Measurements from ENCODE around the gene SLC27A3. TPM values are rescaled to one million over a fixed set of nuclear protein-coding genes. Genes with fewer than 3 reads are reported as not detected.
A peak's percentile ranks its signal among the peaks of the same experiment; 100 is the strongest.

SLC27A3 gene, protein sequence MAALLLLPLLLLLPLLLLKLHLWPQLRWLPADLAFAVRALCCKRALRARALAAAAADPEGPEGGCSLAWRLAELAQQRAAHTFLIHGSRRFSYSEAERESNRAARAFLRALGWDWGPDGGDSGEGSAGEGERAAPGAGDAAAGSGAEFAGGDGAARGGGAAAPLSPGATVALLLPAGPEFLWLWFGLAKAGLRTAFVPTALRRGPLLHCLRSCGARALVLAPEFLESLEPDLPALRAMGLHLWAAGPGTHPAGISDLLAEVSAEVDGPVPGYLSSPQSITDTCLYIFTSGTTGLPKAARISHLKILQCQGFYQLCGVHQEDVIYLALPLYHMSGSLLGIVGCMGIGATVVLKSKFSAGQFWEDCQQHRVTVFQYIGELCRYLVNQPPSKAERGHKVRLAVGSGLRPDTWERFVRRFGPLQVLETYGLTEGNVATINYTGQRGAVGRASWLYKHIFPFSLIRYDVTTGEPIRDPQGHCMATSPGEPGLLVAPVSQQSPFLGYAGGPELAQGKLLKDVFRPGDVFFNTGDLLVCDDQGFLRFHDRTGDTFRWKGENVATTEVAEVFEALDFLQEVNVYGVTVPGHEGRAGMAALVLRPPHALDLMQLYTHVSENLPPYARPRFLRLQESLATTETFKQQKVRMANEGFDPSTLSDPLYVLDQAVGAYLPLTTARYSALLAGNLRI
- 10 to 100 TPM; 38.9 to 44.0 TPM for total RNA-seq

DNA sequence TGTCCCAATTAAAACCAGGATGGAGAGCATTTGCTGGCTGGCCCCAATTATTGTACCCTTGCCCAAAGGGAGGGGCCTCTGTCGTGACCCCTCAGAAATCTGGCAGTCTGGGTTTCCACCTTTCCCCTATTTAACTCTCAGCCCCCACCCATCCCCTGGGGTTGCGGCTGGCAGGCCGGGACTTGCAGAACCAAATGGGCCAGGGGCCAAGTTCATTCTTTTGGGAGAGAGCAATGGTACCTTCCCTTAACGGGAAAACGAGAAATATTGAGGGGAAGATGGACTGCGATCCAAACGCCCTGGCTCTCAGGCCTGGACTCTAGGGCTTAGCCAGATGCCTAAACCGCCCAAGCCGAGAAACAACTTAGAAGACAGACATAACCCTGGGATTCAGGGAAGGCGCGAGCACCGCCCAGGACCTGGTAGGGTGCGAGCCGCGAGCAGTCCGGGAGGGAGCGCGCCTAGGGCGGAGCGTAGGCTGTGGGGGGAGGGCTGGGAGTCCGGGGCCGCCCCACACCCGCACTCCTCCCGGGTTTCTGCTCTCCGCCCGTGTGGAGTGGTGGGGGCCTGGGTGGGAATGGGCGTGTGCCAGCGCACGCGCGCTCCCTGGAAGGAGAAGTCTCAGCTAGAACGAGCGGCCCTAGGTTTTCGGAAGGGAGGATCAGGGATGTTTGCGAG is at the start of gene SLC27A3:
Gene SLC27A3, plus strand, starts transcription at position 628 of the 678 bp plus-strand sequence. CDS start 91 bp downstream, outside the sequence.
- ATAC-seq (ENCODE audit: low read depth) (peak; percentile 57), DNase-seq (no peak)
- Mint-ChIP-seq H3K4me1 (peaks cover 33% of the 10 kb centered on the region), H3K9me3 (no peaks in the 10 kb centered on the region), H3K4me3 (peak within 1 kb of the TSS; percentile 94), H3K27me3 (no peaks in the 10 kb centered on the region), H3K36me3 (peaks cover 21% of the 10 kb centered on the region), H3K27ac (peak within 1 kb of the TSS; percentile 92)
- POLR2A ChIA-PET = interaction anchor here (0.5 to 2.5 kb wide), 23 partner anchors 9 to 234 kb away, joined by 3 to 17 read pairs (median 5); partner anchors contain the start of genes CHTOP, CREB3L4, DENND4B and GATAD2B

DNA sequence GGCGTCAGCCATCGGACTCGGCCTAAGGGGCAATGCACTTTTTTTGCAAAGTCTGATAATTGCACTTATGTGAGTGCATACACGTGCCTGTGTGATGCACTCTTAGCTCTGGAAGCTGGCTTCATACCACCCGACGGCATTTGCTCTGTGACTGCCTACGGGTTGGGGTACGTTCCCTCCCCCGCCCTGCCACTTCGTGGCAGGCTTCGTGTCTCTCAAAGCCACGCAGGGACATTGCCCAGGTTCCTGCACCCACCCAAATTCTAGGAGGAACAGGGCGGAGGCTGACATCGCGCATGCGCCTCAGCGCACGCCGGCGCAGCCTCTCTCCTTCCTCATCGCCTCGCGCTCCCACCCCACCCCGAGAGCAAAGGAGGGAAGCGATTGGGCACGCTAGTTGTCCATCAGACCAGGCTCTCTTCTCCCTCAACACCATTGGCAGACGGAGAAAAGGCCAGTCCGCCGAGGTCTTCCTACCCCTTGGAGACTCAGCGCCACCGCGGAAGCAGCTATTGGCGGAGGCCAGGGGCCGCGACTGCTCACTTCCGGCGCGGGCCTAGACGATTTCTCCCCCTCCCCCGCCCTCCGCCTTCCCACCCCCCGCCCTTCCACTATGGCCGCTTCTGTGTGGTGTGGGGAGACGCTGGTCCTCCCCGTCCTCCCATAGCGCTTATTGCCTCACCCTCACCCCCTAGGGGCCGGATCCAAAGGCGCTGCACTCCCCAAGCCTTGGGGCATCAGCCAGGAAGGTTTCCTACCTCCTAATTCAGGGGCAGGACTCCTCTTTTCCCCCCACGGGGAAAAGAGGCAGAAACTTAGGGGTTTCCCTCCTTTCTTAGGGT is 47.5 kb upstream of the SLC27A3 start, which contains the start of gene INTS3:
Gene INTS3, plus strand, starts transcription at position 588 of the 842 bp plus-strand sequence. CDS start 585 bp downstream, outside the sequence.
- ATAC-seq (ENCODE audit: low read depth) (peak; percentile 100), DNase-seq (peak; percentile 95)
- Mint-ChIP-seq H3K36me3 (peaks cover 2% of the 10 kb centered on the region), H3K4me3 (peak within 1 kb of the TSS; percentile 96), H3K27ac (peak within 1 kb of the TSS; percentile 94), H3K27me3 (no peaks in the 10 kb centered on the region), H3K4me1 (peaks cover 25% of the 10 kb centered on the region), H3K9me3 (no peaks in the 10 kb centered on the region)
- POLR2A ChIA-PET = interaction anchor here (0.6 to 2.5 kb wide), 13 partner anchors 9 to 264 kb away, joined by 3 to 11 read pairs (median 5); partner anchors contain the start of genes CHTOP, JTB, RPS27 and S100A5

DNA sequence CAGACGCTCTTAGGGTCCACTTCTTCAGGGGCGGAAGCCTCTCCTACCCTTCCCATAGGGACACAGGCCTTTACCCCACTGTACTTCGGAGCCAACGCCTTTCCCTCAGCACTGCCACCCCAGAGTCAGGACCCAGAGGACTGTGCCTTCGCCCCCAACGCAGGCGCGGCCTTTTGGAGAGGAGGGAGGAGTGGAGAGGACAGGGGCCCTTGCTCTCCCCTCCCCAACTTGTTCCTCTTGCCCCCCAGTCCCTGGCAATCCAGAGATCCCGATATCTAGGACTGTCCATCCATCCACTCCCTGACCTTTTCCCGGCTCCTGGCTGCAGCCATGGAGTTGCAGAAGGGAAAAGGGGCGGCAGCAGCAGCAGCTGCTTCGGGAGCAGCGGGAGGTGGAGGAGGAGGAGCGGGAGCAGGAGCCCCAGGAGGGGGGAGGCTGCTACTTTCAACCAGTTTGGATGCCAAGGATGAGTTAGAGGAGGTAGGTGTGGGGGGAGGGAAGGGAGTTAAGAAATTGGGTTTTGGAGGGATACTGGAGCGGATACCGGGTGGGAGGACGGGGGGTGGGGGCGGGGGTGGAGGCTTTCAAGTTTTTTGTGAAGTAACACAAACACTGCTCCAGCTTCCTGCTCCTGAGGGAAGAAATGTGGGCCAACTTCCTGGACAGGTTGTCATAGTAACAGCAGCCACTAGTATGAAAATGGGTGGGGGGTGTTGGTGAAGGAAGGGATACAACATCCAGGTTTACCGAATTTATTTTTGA is 46.7 kb upstream of the SLC27A3 start:
- Mint-ChIP-seq H3K27ac (peak overlapping the region; percentile 94), H3K27me3 (no peaks in the 10 kb centered on the region), H3K4me1 (peaks cover 25% of the 10 kb centered on the region), H3K9me3 (no peaks in the 10 kb centered on the region), H3K4me3 (peak overlapping the region; percentile 96), H3K36me3 (peaks cover 4% of the 10 kb centered on the region)
- DNase-seq (peak; percentile 55), ATAC-seq (ENCODE audit: low read depth) (no peak)
- POLR2A ChIA-PET = interaction anchor here (0.6 to 2.5 kb wide), 11 partner anchors 47 to 424 kb away, joined by 3 to 11 read pairs (median 5); partner anchors contain the start of genes CHTOP, JTB, RPS27 and SLC27A3

DNA sequence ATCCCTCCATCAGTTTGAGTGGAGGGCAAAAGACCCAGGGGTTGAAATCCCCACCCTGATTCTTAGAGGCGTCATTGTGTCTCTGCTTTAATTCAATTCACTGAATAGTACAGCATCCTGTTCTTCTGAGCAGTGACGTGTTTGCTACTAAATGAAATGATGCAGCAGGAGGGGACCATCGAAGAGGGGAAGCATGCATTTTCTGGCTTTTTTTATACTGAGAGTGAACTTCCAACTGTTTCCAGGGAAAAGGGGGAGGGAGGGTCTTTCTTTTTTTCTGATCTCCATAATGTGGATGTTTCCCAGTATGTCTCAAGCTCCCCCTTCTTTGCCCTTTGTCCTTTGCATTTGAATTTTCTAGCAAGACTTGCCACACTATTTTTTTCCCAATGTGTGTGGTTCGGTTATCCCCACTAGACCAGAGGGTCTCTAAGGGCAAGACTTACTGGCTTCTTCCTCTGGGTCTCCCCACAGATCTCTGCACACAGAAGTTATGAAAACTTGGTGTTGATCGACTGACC is 44.7 kb upstream of the SLC27A3 start:
- peak overlapping the region; percentile 56 for H3K27ac Mint-ChIP-seq
- H3K4me3 Mint-ChIP-seq = peak overlapping the region; percentile 25
- no peaks in the 10 kb centered on the region for H3K27me3 Mint-ChIP-seq
- POLR2A ChIA-PET = no interaction called here
- H3K4me1 Mint-ChIP-seq = peaks cover 30% of the 10 kb centered on the region
- H3K9me3 Mint-ChIP-seq = no peaks in the 10 kb centered on the region
- peaks cover 4% of the 10 kb centered on the region for H3K36me3 Mint-ChIP-seq
- DNase-seq (no peak), ATAC-seq (ENCODE audit: low read depth) (no peak)

DNA sequence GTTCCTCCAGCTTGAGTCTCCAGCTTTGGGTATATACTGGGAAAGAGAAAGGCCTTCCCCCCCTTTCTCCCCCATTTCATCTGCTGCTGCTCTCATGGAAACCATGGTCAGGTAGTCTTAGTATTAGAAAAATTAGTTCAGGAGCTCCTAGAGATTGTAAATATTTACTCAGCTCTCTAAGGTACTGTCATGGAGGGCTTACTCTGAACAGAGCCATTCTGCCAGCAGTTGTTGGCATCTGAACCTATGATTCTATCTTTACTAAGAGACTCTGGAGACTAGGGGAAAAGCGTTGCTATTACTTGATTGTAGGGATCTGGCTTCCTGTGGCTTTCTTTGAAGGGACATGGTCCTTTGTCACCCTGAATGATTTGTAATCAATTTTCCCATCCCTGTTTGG is 41.2 kb upstream of the SLC27A3 start:
- DNase-seq (no peak), ATAC-seq (ENCODE audit: low read depth) (no peak)
- Mint-ChIP-seq H3K27ac (no peak overlapping the region), H3K9me3 (no peaks in the 10 kb centered on the region), H3K4me3 (no peak overlapping the region), H3K4me1 (peaks cover 25% of the 10 kb centered on the region), H3K36me3 (peaks cover 8% of the 10 kb centered on the region), H3K27me3 (no peaks in the 10 kb centered on the region)
- POLR2A ChIA-PET = no interaction called here

DNA sequence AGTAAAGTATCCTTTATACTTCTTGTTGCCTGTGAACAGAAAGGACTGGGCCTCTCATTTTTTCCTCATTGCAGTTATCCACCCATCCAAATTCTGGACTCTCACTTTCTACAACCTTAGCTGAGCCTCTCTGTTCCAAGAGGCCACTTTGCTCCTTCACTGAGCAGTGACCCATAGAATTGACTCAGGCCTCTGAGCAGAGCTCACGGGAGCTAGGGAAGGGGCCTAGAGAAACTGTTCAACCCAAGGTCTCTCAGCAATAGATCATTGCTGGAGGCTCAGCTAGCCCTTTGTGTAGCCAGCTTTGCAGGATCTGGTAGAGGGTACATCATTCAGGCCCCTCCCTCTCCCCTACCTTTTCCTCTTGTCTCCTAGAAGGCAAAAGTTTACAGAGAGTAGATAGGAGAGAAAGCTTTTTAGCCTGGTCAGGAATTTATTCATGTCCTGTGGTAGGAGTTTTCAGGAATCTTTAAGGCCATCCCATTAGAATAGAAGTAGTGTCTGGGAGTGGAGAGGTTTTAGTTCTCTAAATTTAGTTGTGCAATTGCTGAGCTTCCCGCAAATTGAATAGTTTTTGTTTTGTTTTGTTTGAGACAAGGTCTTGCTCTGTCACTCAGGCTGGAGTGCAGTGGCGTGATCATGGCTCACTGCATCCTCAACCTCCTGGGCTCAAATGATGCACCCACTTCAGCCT is 40.7 kb upstream of the SLC27A3 start:
- Mint-ChIP-seq H3K36me3 (peaks cover 8% of the 10 kb centered on the region), H3K4me3 (no peak overlapping the region), H3K27ac (no peak overlapping the region), H3K4me1 (peaks cover 19% of the 10 kb centered on the region), H3K27me3 (no peaks in the 10 kb centered on the region), H3K9me3 (no peaks in the 10 kb centered on the region)
- POLR2A ChIA-PET = no interaction called here
- DNase-seq (no peak), ATAC-seq (ENCODE audit: low read depth) (no peak)

DNA sequence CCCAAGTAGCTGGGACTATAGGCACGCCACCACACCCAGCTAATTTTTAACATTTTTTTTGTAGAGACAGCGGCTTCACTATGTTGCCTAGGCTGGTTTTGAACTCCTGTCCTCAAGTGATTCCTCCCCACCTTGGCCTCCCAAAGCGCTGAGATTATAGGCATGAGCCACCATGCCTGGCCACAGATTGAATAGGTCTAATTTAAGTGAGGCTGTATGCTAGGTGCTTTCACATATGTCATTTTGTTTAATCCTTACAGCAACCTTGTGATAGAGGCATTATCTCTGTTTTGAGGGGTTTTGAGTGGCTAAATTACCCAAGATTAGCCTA is 40.2 kb upstream of the SLC27A3 start:
- peaks cover 16% of the 10 kb centered on the region for H3K4me1 Mint-ChIP-seq
- H3K27ac Mint-ChIP-seq = no peak overlapping the region
- no peaks in the 10 kb centered on the region for H3K9me3 Mint-ChIP-seq
- POLR2A ChIA-PET = no interaction called here
- DNase-seq = no peak
- no peak for ATAC-seq (ENCODE audit: low read depth)
- H3K36me3 Mint-ChIP-seq = peaks cover 8% of the 10 kb centered on the region
- no peaks in the 10 kb centered on the region for H3K27me3 Mint-ChIP-seq
- no peak overlapping the region for H3K4me3 Mint-ChIP-seq

DNA sequence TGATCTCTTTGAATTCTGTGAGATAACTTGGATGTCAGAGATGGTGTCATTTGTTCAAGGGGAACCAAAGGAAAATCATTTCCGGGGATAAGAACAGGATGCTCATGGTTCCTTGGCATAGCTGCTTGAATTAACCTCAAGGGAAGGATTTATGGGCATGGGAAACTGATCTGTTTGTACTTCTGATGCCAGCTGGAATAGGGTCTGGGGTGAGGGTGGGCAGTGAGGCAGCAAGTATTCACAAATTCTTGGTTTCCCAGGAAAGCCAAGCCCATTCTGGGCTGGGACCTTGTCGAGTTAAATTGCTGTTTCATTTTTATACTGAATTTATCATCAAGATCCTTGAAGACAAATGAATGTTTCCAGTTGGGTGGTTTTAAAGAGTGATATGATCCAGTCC is 33.2 kb upstream of the SLC27A3 start:
- ATAC-seq (ENCODE audit: low read depth) (no peak), DNase-seq (no peak)
- H3K27me3 Mint-ChIP-seq = no peaks in the 10 kb centered on the region
- H3K27ac Mint-ChIP-seq = no peak overlapping the region
- peaks cover 18% of the 10 kb centered on the region for H3K36me3 Mint-ChIP-seq
- H3K4me3 Mint-ChIP-seq = no peak overlapping the region
- H3K9me3 Mint-ChIP-seq = no peaks in the 10 kb centered on the region
- H3K4me1 Mint-ChIP-seq = peaks cover 4% of the 10 kb centered on the region
- POLR2A ChIA-PET = no interaction called here

DNA sequence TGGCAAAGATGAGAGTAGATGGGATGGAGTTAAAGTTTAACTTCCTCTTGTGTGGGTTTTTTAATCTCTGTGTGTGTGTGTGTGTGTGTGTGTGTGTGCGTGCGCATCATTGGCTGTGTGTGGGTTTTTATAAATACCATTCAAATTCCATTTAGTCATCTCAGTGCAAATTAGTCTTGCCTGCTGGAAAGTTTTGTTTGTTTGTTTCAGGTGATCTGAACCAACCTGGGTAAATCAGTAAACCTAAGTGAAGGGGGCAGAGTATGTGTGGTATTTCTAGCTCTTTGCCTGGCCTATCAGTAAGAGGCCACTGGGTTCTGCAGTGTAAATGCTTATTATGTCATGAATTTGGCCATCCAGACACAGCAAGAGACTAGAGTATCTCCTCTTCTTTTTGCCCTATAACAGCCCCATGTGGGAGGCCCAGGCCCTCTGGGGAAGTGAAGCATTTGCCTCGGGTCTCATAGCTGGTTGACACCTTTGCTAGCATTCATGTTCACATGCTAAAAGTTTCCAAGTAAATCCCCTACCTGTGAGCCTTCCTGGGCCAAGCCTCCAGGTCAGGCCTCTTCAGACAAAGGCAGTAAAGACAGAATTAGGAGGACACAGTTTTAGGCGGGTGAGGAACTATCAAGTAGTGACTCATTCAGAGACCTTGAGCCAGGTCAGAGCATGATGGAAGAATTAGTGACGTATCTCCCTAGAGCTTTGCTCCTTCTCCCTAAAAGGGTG is 32.6 kb upstream of the SLC27A3 start:
- H3K4me1 Mint-ChIP-seq = peaks cover 4% of the 10 kb centered on the region
- no peak overlapping the region for H3K27ac Mint-ChIP-seq
- H3K9me3 Mint-ChIP-seq = no peaks in the 10 kb centered on the region
- peaks cover 17% of the 10 kb centered on the region for H3K36me3 Mint-ChIP-seq
- no peak overlapping the region for H3K4me3 Mint-ChIP-seq
- POLR2A ChIA-PET = no interaction called here
- no peaks in the 10 kb centered on the region for H3K27me3 Mint-ChIP-seq
- no peak for ATAC-seq (ENCODE audit: low read depth)
- no peak for DNase-seq

DNA sequence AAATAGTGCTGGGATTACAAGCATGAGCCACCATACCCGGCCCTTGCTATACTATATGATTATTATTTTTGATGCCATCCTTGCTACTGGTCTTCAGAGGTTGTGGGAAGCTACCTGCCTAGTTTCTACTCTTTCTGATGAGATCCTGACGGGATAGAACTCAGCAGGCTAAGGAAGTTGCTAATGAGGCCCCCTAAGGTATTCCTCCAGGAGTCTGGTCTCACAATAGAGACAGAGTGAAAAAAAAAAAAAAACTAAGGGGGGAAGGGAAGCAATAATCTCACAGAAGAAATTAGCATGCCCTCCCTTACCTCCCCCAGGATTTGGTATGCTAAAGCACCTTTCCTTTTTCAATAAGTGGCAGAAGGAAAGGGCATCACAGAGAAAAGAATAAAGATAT is 29.8 kb upstream of the SLC27A3 start:
- Mint-ChIP-seq H3K4me3 (no peak overlapping the region), H3K27ac (no peak overlapping the region), H3K36me3 (peaks cover 21% of the 10 kb centered on the region), H3K4me1 (peaks cover 7% of the 10 kb centered on the region), H3K27me3 (no peaks in the 10 kb centered on the region), H3K9me3 (no peaks in the 10 kb centered on the region)
- no peak for ATAC-seq (ENCODE audit: low read depth)
- no peak for DNase-seq
- POLR2A ChIA-PET = no interaction called here

DNA sequence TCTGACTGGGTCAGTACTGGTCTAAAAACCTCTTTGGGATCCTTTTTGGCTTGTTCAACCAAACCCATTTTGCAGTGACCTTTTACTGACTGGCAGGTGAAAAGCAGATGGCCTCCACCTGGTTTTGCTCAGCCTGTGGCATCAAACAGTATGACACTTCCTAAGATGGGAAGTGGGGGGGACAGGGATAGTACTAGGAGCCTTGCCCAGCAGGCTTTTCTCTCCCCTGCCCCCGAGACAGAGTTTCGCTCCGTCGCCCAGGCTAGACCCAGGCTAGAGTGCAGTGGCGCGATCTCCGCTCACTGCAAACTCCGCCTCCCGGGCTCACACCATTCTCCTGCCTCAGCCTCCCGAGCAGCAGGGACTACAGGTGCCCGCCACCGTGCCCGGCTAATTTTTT is 29.0 kb upstream of the SLC27A3 start:
- Mint-ChIP-seq H3K4me3 (no peak overlapping the region), H3K4me1 (peaks cover 7% of the 10 kb centered on the region), H3K9me3 (no peaks in the 10 kb centered on the region), H3K27me3 (no peaks in the 10 kb centered on the region), H3K27ac (no peak overlapping the region), H3K36me3 (peaks cover 21% of the 10 kb centered on the region)
- ATAC-seq (ENCODE audit: low read depth) (no peak), DNase-seq (no peak)
- POLR2A ChIA-PET = no interaction called here
